IPS-18c (cell line): ENCODE results near the gene HCN2.
"Not testable (repeated sequence)": the region's sequence is repeated elsewhere in the genome, so short reads cannot be mapped to it uniquely, and the experiment has no call there.

Experiments used
- H3K4me3 ChIP-seq: 2 replicates; pipeline ENCODE4 v1.7.0; 2013; ENCODE audit warnings: low read depth, mild to moderate bottlenecking, low read length, moderate library complexity; ENCODE audit not compliant: insufficient read depth
- H3K9me3 ChIP-seq: one replicate; pipeline ENCODE4 v1.6.1; 2013; ENCODE audit warnings: mild to moderate bottlenecking, low read length, moderate library complexity; ENCODE audit not compliant: control insufficient read depth, insufficient read depth

HCN2 gene

DNA sequence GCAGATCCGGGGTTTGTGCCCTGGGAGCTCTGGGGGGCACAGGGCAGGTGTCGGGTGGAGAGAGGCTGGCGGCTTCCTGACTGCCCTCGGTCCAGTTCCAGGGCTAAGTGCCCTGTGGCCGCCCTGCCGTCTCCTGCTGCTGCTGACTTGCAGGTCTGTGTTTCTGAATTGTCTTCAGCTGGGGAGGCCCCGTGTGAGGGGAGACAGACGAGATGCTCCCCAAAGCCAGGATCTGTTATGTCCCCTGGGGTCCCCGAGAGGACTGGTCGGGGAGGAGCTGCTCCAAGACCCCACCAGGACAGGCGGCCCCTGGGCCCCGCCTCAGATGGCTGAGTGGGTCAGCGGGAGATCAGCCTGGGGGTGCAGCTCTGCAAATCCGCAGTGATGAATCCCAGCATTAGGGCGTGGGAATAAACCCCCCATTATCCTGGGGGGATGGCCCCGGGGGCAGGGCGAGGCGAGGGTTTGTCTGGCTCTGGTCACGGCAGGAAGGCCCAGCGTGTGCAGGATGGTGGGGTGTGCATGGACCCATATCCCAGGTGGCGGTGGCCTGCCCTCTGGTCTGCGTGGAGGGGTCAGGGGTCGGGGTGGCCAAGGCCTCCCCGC is 4.7 kb downstream of the HCN2 start:
- Histone ChIP-seq H3K9me3 (no peaks in the 10 kb centered on the region), H3K4me3 (no peak overlapping the region)

DNA sequence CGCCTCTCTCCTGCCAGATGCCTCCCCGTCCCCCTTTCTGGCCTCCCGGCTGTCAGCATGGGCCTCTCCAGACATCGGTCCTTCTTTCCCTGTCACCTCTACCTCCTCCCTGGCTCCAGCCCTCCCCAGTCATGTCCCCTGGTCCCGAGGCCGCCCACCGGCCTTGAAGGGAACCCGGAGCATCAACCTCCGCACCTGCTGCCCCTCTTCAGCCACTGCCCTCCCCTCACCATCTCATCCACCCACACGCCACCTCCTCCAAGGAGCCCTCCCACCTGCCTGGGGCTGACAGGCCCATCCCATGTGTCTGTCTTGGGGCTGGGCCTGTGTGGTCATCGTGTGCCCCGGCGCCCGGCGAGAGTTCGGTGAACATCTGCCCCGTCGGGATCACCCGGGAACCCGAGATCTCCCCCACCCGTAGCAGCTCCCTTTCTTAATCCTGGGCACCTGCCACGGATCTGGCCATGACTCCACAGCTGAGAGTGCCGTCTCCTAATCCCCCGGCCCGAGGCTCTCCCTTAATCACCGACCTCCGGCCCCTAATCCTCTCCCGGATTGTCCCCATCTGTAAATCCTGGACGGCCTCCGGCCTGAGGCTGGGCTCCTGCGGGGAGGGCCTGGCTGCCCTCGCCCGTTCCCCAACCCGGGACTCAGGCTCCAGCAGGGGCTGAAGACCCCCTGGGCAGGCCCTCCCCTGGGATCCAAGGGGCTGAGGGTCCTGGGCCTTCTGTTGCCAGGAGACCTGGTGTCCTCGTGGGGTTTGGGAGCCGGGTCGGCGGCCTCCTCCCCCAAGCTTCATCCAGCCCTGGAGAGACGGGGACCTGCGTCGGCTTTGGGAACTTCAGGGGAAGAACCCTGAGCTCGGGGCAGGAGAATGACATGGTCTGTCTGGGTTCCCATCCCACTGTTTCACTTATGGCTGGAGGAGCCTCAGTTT is 5.9 kb downstream of the HCN2 start:
- Histone ChIP-seq H3K9me3 (no peaks in the 10 kb centered on the region), H3K4me3 (no peak overlapping the region)

DNA sequence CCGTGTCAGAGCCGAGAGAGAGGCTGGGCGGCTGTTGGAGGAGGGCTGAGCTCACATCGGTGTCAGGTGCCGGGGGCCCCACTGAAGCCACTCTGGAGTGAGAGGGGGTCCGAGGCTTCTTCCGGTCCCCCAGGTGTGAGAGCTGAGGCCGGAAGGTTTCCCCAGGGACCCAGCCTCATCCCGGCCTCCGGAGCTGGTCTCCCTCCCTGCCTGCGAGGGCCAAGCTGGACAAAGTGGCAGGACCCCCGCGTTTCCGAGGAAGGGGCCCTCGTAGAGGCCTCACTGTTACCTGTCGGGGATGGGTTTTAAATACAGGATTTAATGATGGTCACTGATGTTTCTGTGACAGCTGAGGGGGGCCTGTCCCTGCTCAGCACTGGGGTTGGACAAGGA is 6.6 kb downstream of the HCN2 start:
- Histone ChIP-seq H3K4me3 (no peak overlapping the region), H3K9me3 (no peaks in the 10 kb centered on the region)

DNA sequence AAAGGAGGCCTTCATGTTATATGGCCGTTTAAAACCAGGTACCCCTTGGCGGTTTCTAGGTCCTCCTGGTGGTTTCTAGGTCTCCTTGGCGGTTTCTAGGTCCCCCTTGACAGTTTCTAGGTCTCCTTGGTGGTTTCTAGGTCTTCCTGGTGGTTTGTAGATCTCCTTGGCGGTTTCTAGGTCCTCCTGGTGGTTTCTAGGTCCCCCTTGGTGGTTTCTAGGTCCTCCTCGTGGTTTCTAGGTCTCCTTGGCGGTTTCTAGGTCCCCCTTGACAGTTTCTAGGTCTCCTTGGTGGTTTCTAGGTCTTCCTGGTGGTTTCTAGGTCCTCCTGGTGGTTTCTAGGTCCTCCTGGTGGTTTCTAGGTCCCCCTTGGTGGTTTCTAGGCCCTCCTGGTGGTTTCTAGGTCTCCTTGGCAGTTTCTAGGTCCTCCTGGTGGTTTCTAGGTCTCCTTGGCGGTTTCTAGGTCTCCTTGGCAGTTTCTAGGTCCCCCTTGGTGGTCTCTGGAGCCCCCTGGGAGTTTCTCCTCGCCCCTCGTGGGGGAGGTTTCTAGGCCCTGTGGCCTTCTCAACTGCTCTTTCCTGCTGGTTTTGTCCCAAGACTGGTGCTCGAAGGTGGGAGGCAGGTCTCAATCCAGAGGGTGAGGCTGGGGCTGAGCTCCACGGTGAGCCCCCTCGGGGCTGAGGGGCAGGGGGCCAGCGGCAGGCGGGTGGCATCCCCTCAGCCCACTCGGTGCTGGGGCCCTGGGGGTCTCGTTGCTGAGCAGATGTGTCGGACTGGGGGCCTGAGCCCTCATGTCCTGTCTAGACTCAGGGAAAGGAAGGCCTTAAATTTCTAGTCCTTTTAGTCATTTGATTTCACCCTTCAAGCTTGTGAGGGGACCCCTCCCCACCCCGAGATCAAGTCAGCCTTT is 8.0 kb downstream of the HCN2 start:
- H3K9me3 ChIP-seq, result no peaks in the 10 kb centered on the region
- H3K4me3 ChIP-seq, result no peak overlapping the region

DNA sequence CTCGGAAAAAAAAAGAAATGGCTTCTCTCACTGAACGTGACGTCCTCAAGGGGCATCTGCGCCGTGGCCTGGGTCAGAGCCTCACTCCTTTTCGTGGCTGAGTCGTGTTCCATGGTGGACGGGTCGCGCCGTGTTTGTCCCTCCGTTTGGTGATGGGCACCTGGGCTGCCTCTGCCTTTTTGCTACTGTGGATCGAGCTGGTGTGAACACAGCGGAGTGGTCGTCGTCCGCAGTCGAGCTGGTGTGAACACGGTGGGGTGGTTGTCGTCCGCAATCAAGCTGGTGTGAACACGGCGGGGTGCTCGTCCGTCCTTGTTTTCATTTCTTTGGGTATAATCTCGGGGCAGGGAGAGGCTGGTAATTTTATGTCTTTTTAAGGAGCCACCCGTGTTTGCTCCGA is 11.6 kb downstream of the HCN2 start:
- Histone ChIP-seq H3K9me3 (no peaks in the 10 kb centered on the region), H3K4me3 (no peak overlapping the region)

DNA sequence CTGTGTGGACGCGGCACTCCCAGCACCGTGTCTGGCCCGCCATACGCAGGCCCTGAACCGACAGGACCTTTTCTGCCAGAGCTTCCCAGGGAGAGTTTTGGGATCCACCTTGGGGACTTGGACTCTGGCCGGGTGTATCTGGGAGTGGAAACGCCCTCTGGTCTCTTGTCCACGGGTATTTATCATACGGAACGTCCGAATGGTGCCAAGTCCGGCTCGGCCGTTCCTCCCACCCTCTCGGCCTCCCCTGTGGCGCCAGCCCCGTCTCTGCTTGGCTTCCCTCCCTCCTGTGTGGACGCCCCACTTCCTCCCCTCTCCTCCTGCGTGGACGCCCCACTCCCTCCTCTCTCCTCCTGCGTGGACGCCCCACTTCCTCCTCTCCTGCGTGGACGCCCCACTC is 12.1 kb downstream of the HCN2 start:
- Histone ChIP-seq H3K9me3 (no peaks in the 10 kb centered on the region), H3K4me3 (no peak overlapping the region)

DNA sequence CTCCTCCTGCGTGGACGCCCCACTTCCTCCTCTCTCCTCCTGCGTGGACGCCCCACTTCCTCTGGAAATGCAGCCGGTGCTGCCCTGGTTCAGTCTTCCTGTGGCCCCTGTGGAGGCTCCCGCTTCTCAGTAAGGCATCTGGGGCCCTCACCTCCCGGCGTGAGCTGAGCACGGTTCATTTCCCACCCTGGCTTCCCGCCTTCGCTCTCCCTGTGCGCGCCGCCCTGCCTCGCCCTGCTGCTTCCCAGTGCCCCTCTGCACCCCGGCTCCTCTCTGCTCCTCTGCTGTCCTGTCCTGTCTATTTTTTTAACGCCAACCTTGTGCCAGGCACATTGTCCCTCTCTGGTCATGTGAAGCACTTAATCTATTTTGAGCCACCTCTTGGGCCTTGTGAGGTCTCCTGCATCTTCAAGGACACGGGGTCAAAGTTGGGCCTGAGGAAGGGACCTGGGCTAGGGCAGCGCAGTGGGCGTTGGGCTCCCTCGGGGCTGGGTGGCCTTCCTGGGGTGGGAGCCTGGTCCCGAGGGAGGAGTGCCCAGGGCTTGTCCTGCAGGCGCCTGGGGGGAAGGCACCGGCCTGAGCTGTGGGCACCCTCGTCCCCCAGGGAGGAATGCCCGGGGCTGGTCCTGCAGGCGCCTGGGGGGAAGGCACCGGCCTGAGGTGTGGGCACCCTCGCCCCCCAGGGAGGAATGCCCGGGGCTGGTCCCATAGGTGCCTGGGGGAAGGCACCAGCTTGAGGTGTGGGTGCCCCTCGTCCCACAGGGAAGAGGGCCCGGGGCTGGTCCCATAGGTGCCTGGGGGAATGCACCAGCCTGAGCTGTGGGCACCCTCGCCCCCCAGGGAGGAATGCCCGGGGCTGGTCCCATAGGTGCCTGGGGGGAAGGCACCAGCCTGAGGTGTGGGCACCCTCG is 13.0 kb downstream of the HCN2 start:
- Histone ChIP-seq H3K9me3 (no peaks in the 10 kb centered on the region), H3K4me3 (no peak overlapping the region; the same call in 1 of the 2 replicates)

DNA sequence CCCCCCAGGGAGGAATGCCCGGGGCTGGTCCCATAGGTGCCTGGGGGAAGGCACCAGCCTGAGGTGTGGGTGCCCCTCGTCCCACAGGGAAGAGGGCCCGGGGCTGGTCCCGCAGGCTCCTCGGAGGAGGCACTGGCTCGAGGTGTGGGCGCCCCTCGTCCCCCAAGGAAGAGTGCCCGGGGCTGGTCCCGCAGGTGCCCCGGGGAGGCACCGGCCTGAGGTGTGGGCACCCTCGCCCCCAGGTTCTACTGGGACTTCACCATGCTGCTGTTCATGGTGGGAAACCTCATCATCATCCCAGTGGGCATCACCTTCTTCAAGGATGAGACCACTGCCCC is 13.6 kb downstream of the HCN2 start:
- H3K4me3 ChIP-seq, H3K9me3 ChIP-seq: not testable (repeated sequence)

DNA sequence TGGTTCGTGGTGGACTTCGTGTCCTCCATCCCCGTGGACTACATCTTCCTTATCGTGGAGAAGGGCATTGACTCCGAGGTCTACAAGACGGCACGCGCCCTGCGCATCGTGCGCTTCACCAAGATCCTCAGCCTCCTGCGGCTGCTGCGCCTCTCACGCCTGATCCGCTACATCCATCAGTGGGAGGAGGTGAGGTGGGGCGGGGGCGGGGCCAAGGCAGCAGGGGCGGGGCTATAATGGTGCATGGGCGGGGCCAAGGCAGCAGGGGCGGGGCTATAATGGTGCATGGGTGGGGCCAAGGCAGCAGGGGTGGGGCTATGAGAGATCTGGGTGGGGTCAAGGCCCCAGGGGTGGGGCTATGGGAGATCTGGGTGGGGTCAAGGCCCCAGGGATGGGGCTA is 14.1 kb downstream of the HCN2 start:
- not testable (repeated sequence) for H3K9me3 ChIP-seq

DNA sequence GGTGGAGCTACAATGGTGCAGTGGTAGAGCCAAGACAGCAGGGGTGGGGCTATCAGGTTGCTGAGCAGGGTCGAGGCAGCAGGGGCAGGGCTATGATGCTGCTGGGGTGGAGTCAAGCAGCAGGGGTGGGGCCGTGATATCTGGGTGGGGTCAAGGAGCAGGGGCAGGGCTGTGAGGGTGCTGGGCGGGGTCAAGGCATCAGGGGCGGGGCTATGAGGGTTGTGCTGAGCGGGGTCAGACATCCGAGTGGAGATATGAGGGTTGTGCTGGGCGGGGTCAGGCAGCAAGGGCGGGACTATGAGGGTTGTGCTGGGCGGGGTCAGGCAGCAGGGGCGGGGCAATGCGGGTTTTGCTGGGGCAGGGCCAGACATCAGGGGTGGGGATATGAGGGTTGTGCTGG is 14.7 kb downstream of the HCN2 start:
- Histone ChIP-seq H3K4me3 (no peak overlapping the region), H3K9me3 (no peaks in the 10 kb centered on the region)

More for the DNA sequence above, 14.1 kb downstream of the HCN2 start:
- not testable (repeated sequence) for H3K4me3 ChIP-seq

DNA sequence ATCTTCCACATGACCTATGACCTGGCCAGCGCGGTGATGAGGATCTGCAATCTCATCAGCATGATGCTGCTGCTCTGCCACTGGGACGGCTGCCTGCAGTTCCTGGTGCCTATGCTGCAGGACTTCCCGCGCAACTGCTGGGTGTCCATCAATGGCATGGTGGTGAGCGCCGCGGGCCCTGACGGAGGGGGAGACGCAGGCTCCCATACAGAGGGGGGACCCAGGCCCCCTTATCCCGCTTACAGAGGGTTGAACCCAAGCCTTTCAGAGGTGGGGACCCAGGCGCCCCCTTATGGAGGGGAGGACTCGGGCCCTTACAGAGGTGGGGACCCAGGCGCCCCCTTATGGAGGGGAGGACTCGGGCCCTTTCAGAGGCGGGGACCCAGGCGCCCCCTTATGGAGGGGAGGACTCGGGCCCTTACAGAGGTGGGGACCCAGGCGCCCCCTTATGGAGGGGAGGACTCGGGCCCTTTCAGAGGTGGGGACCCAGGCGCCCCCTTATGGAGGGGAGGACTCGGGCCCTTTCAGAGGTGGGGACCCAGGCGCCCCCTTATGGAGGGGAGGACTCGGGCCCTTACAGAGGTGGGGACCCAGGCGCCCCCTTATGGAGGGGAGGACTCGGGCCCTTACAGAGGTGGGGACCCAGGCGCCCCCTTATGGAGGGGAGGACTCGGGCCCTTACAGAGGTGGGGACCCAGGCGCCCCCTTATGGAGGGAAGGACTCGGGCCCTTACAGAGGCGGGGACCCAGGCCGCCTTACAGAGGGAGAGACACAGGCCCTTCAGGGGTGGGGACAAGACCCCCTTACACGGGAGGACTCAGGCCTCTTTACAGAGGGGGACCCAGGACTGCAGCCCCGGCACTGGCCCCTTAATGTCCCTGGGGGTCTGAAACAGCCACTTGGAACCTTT is 15.6 kb downstream of the HCN2 start:
- H3K4me3 ChIP-seq, H3K9me3 ChIP-seq: not testable (repeated sequence)

DNA sequence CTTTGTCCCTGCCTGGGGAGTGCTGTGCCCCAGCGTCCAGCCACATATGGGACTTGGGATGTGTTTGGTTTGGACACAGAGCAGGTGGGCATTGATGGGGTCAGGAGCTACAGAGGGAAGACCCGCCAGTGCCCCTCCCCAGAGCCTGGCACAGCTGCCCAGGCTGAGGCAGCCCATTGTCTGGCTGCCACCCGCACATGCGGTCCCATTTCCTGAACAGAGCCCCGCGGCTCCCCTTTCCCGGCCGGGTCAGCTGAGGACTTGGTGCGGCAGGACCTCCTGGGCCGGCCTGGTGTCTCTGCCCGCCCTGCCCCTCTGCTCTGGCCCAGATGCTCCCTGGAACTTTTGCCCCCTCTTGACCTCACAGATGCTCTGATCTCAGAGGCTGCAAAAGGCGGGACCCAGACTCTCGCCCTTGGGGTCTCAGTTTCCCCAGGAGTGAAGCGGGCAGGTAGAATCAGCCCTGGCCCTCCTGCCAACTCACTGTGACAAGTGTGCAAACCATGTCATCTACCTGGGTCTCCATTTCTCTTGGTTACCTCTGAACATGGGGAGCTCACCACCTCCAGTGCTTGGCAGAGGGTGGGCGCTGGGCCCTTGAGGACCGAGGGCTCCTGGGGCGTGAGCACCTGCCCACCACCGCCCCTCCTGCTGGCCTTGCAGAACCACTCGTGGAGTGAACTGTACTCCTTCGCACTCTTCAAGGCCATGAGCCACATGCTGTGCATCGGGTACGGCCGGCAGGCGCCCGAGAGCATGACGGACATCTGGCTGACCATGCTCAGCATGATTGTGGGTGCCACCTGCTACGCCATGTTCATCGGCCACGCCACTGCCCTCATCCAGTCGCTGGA is 17.8 kb downstream of the HCN2 start:
- Histone ChIP-seq H3K9me3 (no peaks in the 10 kb centered on the region), H3K4me3 (no peak overlapping the region)

DNA sequence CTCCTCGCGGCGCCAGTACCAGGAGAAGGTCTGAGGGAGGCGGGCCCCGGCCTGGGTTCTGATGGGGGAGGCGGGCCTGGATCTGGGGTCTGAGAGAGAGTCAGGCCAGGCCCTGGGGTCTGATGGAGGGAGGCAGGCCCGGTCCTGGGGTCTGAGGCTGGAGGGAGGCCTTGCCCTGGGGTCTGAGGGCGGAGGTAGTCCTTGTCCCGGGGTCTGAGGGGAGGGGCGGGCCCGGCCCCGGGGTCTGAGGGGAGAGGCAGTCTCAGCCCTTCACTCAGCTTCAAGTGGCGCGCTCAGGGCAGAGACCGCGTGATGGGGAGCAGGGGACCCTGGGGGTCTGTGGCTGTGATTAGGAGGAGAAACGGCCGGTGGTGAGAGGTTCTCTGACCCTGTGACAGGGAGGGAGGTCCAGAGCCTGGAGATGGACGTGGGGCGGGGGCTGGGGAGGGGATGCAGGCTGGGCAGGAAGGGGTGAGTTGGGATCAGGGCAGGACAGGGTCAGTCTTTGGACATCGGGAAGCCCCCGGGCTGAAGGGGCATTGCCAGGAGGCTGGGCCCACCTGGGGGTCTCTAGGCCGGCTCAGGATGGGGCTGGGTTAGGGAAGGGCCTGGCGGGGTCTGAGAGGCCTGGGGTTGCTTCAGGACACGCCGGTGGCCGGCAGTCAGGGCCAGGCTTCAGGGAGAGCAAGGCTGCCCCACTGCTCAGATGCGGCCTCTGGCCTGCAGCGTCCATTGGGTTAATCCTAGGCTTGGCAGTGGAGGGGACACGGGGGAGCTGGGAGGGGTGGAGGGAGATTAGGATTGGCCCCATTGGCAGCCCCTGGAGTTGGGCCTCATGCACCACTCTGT is 18.7 kb downstream of the HCN2 start:
- Histone ChIP-seq H3K9me3 (no peaks in the 10 kb centered on the region), H3K4me3 (no peak overlapping the region)

DNA sequence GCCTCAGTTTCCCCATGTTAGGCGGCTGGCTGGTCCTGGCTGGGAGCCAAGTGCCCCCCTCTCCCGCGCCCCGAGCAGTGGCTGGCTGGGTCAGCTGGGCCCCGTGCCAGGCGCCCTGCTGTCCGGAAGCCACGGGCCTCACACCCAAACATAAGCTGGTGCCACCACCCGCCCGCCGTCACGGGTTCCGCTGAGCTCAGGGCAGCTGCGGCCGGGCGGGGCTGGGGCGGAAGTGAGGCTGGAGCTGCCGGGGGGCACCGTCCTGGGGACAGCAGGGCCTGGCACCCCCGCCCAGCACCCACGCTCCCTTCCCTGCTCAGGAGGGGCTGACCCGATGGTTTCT is 19.3 kb downstream of the HCN2 start:
- no peak overlapping the region for H3K4me3 ChIP-seq
- peaks cover under 1% of the 10 kb centered on the region for H3K9me3 ChIP-seq
